ENCODE measurements around the gene PTH2. TPM values are rescaled to one million over a fixed set of nuclear protein-coding genes. Genes with fewer than 3 reads are reported as not detected.

Gene PTH2
- total RNA-seq, 1 experiment from 2014 or later, result 0.96 TPM

DNA sequence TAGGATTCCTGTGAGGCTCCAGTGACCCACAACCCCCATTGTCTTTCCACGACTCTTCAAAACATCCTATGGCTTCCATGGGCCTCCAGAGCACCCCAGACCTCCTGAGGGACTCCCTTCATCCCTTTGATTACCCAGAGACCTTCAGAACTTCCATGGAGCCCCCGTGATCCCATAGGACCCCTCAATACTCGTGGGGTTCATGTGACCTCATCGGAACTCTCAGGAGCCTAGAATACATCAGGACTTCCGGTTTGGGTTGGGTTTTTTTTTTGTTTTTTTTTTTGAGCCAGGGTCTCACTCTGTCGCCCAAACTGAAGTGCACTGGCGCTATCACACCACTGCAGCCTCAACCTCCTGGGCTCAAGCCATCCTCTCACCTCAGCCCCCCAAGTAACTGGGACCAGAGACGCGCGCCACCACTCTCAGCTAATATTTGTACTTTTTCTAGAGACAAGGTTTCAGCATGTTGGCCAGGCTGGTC, 30.6 kb upstream of the PTH2 start:
- Histone ChIP-seq H2BK120ac (ENCODE audit: low read depth, low read length, poor library complexity, severe bottlenecking) (no peak overlapping the region), H2BK15ac (ENCODE audit: low read depth, low read length) (no peak overlapping the region), H4K91ac (ENCODE audit: insufficient read length, low read depth, low read length) (peak overlapping the region; percentile 48), H3K4me2 (ENCODE audit: insufficient read depth, insufficient read length, low read length) (peak overlapping the region; percentile 72), H3K27me3 (ENCODE audit: insufficient read depth, low read length) (no peaks in the 10 kb centered on the region), H3K56ac (ENCODE audit: insufficient read length, low read depth, low read length) (no peak overlapping the region), H3K18ac (ENCODE audit: insufficient read length, low read depth, low read length) (peak overlapping the region; percentile 94), H2BK20ac (ENCODE audit: low read depth, low read length, poor library complexity, severe bottlenecking) (no peak overlapping the region), H2BK12ac (ENCODE audit: insufficient read length, low read depth, low read length) (no peak overlapping the region), H2AK5ac (ENCODE audit: insufficient read length, low read length) (no peak overlapping the region), H3K79me1 (ENCODE audit: insufficient read depth, low read depth, low read length, poor library complexity, severe bottlenecking) (peaks cover 7% of the 10 kb centered on the region), H3K23ac (ENCODE audit: insufficient read length, low read depth, low read length) (no peak overlapping the region), H3K14ac (ENCODE audit: insufficient read depth, low read length) (peak overlapping the region; percentile 90), H3K4me1 (ENCODE audit: insufficient read depth, low read length) (no peaks in the 10 kb centered on the region), H3K9ac (ENCODE audit: extremely low read depth, insufficient read length, low read length) (peak overlapping the region; percentile 97), H2BK5ac (ENCODE audit: insufficient read length, low read length) (peak overlapping the region; percentile 69), H3K9me3 (ENCODE audit: control insufficient read depth, low read depth, low read length) (no peaks in the 10 kb centered on the region), H4K5ac (ENCODE audit: insufficient read length, low read depth, low read length) (no peak overlapping the region), H2AFZ (ENCODE audit: low read length) (no peak overlapping the region), H3K79me2 (ENCODE audit: insufficient read depth, low read length) (no peaks in the 10 kb centered on the region; the same call in 1 of the 2 replicates), H3K4ac (ENCODE audit: low read depth, low read length) (no peak overlapping the region; the same call in 1 of the 2 replicates), H3T11ph (ENCODE audit: low read length) (peak overlapping the region; percentile 37), H4K8ac (replicated peaks; ENCODE audit: insufficient read length, low read depth, low read length) (no peak overlapping the region), H3K23me2 (ENCODE audit: insufficient read length, low read depth, low read length, poor library complexity, severe bottlenecking) (peaks cover 5% of the 10 kb centered on the region), H3K27ac (ENCODE audit: insufficient read length, low read depth, low read length) (peak overlapping the region; percentile 72), H4K20me1 (ENCODE audit: control insufficient read depth, insufficient read depth, insufficient read length) (no peaks in the 10 kb centered on the region)
- Mint-ChIP-seq H3K27me3 (ENCODE audit: low read depth) (no peaks in the 10 kb centered on the region; the same call in 1 of the 2 replicates), H3K36me3 (ENCODE audit: insufficient read depth in 1 of 3, low read depth in 3 of 3) (peaks cover 29 to 41% (median 36%) of the 10 kb centered on the region in 3 experiments), H3K9me3 (no peaks in the 10 kb centered on the region; a peak in 1 of 5 replicates), H3K4me1 (peaks cover 6 to 22% of the 10 kb centered on the region in 2 experiments), H3K27ac (peak overlapping the region; percentile 99 to 100 (median 99)), H3K4me3 (peak overlapping the region; percentile 96 to 98)
- TF ChIP-seq, protein P1, sequence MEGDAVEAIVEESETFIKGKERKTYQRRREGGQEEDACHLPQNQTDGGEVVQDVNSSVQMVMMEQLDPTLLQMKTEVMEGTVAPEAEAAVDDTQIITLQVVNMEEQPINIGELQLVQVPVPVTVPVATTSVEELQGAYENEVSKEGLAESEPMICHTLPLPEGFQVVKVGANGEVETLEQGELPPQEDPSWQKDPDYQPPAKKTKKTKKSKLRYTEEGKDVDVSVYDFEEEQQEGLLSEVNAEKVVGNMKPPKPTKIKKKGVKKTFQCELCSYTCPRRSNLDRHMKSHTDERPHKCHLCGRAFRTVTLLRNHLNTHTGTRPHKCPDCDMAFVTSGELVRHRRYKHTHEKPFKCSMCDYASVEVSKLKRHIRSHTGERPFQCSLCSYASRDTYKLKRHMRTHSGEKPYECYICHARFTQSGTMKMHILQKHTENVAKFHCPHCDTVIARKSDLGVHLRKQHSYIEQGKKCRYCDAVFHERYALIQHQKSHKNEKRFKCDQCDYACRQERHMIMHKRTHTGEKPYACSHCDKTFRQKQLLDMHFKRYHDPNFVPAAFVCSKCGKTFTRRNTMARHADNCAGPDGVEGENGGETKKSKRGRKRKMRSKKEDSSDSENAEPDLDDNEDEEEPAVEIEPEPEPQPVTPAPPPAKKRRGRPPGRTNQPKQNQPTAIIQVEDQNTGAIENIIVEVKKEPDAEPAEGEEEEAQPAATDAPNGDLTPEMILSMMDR (conservative IDR thresholded peaks at IDR 0.05), result no peak
- no CpG with 5 or more reads among the region's 10 CpGs for WGBS (ENCODE audit: extremely low coverage, insufficient read length, low lambda C conversion rate)
- DNase-seq, result no peak
